GM18951 (cell line): Measurements from ENCODE around the gene SSU72.

ENCODE experiments used
- POLR2A ChIP-seq: IDR thresholded peaks from 4 replicates; pipeline ENCODE4 v1.6.1; 2011; ENCODE audit warnings: mild to moderate bottlenecking; ENCODE audit not compliant: insufficient read length, insufficient read depth; ENCODE audit errors: extremely low read depth
- in situ Hi-C: fragments of 300-500 bp; cut with MboI; formaldehyde crosslinking; loops from one replicate; pipeline ENCODE4 v1.12.0; 2022; ENCODE audit warnings: low sequenced_read_pairs, mixed read lengths, inconsistent platforms; ENCODE audit not compliant: unreplicated experiment

The SSU72 gene

DNA sequence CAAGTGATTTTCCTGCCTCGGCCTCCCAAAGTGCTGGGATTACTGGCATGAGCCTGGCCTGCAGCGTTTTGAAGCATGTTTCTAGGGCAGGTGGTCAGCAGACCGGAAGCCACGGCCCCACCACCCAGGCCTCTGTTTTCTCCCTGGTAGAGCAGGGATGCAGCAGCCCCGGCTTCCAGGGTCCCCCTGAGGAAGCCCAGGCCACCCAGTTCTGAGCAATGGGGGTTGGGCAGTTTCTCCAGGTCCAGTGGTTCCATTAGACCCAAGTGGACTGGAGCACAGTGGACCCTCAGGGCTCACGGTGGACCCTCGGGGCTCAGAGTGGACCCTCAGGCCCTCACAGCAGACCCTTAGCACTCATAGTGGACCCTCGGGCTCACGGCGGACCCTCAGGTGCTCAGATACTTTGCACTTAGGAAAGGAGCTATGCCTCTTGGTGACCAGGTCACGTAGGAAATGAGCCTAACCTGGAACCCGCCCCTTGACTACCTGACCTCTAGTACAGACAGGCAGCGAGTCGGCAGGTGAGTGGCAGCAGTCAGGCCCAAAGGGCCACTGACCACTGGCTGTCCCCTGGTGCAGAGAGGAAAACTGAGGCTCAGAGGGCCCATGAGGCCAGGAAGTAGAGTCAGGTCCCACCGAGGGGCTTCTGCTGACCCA is 29.8 kb upstream of the SSU72 start:
- TF ChIP-seq POLR2A, result no peak
- in situ Hi-C loops, result no loop called here

DNA sequence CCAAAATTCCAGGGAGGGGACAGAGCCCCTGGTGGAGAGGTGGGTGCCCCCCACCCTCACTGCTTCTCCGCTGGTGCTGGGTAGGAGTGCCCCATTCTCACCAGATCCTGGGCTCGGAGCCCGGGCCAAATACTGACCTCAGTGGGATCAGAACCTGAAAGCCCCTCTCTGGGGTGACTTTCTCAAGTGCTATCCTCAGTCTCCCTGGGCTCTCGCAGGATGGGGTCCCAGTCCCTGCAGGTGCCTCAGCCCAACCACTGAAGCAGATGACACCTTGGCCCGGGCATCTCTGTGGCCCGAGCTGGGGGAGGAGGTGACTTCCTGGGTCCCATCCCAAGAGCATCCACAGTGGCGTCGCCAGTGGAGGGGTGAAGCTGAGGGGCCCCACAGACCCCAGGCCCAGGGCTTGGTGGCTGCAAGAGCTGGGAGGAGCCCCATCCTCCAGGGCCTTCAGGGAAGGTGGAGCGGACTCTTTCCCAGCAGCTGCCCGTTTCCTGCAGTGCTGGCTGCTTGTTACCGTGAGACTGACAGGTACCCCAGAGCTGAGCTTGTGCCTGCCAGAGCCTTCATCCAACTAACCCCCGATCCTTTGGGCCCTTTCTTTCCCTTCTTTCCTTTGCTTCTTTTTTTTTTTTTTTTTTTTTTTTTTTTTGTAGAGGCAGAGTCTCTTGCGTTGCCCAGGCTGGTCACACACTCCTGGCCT is 29.2 kb upstream of the SSU72 start:
- TF ChIP-seq POLR2A, result no peak
- in situ Hi-C loops, result no loop called here

DNA sequence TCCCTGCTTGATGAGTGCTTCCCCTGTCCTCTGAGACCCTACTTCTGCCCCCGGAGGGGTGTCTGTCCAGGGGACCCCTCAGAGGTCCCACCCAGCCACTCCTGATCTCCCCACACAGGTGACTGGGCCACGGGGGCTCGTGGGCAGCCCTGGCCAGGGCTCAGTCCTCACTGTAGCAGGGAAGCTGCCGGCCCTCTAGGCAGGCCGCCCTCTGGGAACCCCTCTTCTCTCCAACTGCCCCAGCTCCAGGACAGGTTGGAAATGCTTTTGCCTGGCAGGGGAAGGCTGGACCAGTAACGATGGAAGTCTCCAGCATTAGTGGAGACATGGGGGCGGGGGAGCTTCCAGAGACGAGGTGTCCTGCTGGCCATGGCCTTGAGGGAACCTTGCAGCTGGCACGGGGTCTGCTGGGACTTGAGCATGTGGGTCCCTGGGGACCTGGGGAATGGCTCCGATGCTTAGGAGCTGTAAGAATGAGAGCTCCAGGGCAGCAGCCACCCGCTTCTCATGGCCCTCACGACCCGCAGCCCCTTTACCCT is 28.4 kb upstream of the SSU72 start:
- no peak for TF ChIP-seq POLR2A
- in situ Hi-C loops, result no loop called here

DNA sequence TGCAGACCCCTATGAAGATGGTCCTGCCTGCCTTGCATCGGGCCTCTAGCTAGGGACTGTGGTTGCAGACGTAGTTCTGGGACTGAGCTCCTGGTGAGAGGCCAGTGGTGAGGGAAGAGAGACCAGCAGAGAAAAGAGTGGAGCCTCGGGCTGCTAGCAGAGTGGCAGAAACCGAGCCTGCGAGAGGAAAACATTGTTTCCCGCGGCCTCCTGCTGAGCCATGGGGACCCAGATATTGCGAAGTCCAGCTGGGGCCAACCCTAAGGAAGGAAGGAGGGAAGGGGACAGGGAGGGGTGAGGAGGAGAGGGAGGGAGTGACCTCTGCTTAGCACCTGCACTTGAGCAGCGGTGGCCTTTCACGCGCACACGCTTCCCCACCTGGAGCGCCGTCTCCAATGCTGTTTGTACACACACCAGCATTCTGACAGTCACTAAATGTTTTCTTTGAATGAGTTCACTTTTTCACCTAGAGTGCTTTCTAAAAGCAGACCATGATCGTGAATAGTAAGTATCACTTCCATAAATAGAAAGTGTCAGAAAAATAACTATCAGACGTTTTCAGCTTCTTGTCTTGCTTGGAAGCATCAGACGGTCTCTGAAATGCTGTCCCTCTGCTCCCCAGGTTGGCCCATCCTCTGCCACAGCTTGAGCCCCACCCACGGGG is 27.8 kb upstream of the SSU72 start:
- TF ChIP-seq POLR2A, result no peak

DNA sequence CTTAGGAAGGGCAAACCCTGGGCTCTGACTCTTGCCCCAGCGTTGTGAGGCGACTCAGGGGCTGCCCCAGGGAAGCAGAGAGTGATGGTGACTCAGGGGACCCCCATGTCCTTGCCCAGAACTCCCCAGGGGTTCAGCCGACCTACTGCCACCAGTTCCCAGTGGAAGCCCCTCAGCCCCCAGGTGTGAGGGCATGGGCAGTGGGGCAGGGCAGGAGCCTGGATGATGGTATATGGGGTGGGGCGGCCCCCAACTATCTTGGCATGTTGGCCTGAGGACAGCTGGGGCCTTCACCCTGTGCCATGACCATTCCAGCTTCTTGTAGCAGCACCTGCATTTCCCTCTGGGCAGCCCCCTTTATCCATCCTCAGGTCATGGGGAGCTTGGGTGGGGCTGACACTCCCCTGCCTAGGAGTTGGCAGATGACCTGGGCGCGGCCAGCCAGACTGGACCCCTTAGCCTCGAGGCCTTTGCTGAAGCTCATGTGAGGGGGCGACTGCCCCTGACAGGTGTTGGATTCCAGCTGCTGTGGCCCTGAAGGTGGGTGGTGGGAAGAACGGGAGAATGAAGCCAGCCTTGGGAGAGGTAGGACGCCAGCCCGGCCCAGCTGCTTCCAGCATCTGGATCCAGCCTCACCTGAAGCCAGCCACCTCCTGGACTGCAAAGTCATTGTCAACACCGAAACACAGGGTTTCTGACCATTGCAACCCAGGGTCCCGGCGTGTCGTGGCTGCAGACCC is 27.1 kb upstream of the SSU72 start:
- in situ Hi-C loops, result no loop called here
- no peak for TF ChIP-seq POLR2A

More for the DNA sequence above, 27.8 kb upstream of the SSU72 start:
- in situ Hi-C loops, result no loop called here

DNA sequence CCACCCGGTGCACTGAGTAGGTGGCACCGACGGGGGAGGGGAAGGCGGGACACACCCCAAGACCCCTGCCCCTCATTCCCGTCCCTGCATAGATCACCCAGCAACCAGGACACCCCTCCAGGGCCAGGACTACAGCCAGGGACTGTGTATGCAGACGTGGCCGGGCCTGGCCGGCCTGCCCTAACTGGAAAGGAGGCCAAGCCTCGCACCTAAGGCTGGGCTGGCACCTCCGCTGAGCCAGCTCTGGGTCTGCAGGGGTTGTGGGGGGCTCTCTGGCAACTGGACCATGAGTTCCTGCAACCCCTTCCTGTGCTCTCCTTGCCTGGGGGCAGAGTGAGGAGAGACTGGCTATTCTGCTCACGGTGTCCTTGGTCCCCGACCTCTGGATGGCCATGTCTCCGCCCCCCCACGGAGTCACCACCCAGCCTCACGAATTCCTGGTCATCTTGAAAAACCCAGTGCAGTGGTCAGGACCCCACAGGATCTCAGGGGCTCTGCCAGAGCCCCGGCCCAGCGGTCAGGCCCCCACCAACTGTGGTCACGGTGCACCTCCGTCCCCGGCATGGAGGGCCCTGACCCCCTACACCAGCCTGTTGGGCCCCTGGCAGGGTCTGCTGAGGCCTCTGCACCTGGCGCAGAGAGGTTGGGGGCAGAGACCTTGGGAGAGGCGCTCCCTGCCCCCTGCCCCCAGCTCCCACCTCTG is 26.3 kb upstream of the SSU72 start:
- in situ Hi-C loops, result no loop called here
- no peak for TF ChIP-seq POLR2A

DNA sequence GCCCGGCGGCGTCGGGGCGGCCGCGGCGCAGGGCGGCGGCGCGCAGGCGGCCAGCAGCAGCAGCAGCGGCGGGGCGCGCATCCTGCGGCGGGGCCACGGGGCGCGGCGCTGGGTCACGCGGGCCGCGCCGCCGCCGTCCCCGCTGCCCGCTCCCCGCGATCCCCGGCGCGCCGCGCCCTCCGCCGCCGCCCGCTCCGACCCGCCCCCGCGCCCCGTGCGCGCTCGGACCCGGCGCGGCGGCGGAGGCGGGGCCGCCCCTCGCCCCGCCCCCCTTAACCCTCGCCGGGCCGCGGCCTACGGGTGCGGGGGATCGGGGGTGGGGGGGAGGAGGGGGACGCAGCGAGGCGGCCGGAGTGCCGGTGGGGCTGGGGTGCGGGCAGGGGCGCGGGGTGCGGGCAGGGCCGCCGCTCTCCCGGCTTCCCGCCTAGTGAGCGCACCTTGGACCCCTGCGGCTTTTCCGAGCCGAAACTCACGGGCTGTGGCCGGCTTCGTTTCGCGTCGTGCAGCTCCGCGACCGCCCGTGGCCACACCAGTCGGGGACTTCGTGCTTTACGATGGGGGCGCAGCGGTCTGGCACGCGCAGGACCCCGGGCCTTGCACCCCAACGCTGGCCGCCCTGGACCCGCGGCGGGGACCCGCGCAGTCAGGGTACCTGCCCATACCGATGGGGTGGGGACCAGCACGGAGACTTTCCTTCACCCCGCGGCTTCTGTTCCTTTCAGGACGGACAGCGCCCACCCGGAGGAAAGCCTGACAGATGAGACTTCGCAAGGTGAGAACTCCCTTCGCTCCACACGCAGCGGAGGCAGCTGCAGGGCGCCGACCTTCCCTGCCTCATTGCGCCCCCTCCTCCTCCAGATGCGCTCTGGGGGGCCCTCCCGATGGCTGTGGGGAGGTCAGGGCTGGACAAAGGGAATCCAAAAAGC is 25.5 kb upstream of the SSU72 start, which contains the start of gene FNDC10:
TSS of gene FNDC10 (minus strand) at position 201 of the 926 bp plus-strand sequence. CDS start at position 81, 120 bp downstream.
- TF ChIP-seq POLR2A, result no peak
- in situ Hi-C loops, result no loop called here

DNA sequence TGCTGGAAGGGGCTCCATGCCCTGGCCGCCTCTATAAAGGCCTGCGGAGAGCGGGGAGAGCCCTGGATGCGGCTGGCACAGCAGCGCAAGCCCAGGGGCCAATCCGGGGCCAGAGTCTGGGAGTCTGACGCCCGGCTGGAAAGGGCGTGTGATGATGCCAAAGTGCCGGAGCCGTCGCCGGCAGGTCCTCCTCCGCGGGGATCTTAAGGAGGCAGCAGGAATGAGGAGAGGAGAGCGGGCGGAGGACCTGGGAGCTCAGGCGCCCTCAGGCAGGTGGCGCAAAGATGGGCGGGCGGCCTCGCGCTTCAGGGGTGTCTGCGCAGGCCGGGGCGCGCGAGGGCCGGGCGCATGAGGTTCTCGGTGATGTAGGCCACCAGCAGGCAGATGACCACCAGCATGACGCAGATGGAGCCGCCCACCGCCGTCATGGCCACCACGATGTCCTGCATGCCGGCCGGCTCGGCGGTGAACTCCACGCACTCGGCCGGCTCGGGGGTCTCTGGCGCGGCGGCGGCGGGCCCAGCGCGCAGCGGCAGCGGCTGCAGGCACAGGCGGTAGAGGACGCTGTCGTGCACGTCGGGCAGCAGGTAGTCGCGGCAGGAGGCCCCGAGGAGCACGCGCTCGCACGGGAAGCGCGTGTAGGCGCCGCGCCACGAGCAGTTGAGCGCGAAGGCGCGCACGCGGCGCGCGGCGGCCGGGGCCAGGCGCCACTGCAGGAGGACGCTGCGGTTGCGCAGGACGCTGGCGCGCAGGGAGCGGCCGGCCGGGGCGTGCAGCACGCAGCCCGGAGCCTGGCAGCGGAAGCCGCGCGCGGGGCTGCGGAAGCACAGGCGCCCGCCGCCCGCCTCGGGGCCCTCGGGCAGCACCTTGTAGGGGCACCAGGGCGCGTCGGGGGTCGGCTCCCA is 24.6 kb upstream of the SSU72 start:
- TF ChIP-seq POLR2A, result no peak
- in situ Hi-C loops, result no loop called here

DNA sequence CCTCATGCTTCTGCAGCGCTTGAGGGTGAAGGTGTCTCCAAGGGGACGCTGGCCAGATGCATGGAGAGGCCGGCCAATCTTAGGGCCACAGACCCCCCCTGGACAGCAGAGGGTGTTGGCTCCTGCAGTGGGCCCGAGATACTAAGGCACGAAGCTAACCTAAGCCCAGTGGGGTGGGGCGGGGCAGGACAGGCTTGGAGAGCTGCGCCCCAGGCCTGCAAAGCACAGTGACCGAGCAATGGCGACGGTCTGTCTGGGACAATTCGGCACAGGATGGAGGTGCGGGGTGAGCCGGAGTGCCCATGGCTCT is 24.0 kb upstream of the SSU72 start:
- in situ Hi-C loops, result no loop called here
- no peak for TF ChIP-seq POLR2A

DNA sequence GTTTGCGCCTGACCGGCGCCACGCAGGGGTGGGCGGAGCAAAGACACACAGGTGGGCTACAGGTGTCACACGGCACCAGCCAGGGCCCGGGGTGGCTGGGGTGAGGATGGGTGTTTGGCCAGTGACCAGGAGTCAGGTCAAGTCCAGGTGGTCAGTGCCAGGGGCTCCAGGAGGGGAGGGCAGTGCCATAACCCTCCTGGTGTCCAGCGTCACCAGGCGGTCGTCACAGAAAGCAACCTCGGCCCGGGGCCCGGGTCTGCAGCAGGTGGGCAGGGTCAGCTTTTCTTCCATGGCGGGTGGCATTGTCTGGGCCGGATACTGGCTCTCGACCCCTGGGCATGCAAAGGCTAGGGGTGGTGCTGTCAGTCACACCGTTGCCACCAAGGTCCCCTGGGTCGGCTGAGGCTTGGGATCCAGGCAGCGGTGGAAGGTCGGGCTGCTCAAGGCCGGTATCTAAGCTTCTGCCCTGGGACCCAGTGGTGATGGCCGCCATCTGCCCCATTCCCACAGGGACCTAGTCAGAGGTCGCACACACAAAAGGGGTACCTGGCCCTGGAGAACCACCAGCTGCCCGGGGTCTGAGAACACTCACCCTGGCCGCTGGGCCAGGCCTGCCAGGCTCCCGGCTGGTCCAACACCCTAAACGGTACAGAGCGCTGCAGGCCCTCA is 23.5 kb upstream of the SSU72 start:
- TF ChIP-seq POLR2A, result no peak
- in situ Hi-C loops, result no loop called here
